ENCODE data around the gene TEKTIP1.
"Not testable (repeated sequence)": the region's sequence is repeated elsewhere in the genome, so short reads cannot be mapped to it uniquely, and the experiment has no call there.

TEKTIP1 gene

DNA sequence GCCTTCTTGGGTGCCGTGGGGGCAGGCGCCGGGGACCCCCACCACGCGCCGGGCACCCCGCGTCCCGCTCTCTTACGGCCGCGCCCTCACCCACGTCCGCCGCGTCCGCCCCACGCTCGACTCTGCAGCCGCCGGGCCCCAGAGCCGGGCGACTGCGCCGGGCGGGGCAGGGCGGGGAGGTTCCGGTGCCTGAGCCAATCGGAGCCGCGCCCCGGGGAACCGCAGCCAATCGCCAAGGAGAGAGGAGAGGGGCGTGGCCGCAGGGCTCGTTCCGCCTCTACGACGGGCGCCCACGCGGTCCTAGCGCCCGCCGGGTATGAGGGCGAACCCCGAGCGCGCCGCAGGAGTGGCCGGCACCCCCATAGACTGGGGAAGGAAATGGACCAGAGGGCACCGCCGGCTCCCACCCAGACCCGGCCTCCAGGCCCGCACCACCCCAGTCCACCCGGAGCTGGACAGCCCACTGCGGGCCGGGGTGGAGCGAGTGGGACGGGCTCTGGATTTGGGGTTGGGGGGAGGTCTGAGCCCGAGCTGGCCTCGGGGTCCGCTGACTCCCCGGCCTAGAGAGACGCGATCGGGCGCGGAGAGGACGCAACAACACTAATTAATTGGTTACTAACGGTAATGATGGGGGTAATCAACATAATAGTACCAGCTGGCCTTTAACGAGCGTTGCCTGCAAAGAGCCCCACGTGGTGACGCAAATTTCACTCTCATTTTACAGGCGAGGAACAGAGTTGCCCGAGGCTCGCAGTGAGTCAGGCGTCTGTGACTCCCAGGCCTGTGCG is 18.7 kb downstream of the TEKTIP1 start, which contains the start of gene MFSD12:
MFSD12 (minus strand) TSS at position 126 of the 788 bp plus-strand sequence. CDS start 183 bp downstream, outside the sequence.
- DNase-seq (ENCODE audit: low read depth in 2 of 2) = peak; percentile 87 to 94

DNA sequence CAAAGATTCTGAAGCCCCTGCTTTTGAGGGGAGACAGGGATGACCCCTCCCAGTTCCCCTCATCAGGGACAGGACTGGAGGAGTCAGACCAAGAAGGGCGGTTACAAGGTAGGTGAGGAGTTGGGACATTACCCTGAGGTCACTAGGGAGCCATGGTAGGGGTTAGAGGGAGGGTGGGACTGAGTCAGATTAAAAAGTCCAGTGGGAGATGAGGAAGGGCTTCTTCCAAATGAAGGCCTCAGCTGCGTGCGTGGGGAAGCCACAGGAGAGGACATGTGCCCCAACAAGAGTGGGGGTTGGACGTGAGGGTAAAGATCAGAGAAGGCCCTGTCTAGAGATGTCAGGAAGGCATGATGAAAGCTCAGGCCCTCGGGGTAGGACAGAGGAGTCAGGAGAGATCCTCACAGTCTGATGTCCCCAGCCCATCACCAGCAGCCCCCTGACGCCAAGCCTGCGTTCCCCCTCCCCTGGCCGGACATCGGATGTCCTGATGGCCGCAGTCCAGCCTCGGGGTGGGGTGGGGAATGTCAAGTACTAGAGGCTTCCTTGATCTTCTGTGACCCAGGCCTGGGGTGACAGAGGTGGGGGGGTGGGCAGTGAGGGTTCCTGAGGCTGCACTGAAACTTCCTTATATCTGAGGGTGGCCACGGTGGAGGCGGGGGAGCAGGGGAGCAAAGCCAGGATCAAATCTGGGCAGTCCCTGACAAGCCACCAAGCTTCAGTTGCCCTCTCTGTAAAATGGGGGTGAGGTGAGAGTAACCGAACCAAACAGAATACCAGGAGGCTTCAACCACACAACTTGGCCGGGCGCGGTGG is 24.9 kb downstream of the TEKTIP1 start:
- no peak for DNase-seq (ENCODE audit: low read depth in 2 of 2)

GRCh38 chr19:3565139-3565538 is 26.2 kb downstream of the TEKTIP1 start:
- no peak for DNase-seq (ENCODE audit: low read depth in 2 of 2)

DNA sequence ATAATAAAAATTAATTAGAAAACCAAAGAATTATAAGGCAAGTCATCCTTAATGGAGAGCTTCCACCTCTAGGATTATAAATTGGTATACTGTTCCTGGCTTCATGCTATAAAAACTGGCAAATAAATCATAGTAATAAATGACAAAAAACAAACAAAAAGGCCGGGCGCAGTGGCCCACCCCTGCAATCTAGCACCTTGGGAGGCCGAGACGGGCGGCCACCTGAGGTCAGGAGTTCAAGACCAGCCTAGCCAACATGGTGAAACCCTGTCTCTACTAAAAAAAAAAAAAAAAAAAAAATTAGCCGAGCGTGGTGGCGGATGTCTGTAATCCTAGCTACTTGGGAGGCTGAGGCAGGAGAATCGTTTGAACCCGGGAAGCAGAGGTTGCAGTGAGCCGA is 31.1 kb downstream of the TEKTIP1 start:
- DNase-seq (ENCODE audit: low read depth in 2 of 2) = not testable (repeated sequence)

- DNase-seq (ENCODE audit: low read depth in 2 of 2) = no peak
Measured at GRCh38 chr19:3570606-3571011, 31.6 kb downstream of the TEKTIP1 start.

DNA sequence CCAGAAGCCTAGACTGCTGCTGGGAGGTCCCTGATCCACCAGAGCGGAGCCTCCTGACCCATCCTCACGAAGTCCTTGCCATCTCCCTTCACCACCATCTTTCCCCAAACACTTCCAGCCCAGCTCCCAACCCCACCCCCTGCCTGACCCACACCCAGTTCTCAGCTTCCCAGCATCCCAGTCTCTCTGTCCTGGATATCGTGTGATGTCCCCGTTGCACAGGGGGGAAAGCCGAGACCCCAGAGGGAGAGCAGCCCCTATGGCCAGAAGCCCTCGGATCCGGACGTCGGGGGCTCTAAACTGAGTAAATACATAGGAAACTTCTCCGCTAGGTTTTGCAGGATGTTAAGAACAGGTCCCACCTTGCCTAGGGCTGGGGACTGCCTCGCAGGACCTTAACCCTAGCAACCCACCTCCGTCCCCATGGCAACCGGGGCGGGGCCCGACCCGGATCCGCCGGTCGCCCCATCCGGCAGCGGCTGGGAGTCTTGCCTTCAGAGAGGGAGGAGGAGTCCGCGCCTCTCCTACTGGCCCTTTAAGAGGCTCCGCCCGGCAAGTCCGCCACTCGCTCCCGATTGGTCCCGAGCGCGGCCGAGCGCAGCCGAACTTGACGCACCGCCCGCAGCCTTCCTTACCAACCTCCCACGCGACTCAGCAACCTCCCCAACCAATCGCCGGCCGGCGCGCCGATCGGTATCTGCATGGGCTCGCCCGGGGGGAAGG is 33.3 kb downstream of the TEKTIP1 start:
- DNase-seq (ENCODE audit: low read depth in 2 of 2) = peak; percentile 99 to 100

DNA sequence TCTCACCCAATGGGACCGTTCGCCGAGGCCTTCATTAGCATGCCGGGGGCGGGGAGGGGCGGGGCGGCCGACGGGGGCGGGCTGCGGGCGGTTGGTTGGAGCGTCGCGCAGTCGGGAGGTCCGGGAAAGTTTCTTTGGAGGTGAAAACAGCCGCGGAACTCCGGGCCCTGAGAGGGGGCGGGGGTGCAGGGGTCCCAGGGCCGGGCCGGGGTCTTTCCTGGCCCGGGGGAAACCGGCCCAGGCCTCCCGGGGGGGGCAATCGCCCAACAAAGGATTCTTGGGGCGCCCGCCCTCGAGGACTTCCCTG is 33.8 kb downstream of the TEKTIP1 start, which contains the start of gene HMG20B:
HMG20B (plus strand) TSS at position 90 of the 307 bp plus-strand sequence. CDS start 366 bp downstream, outside the sequence.
- DNase-seq (ENCODE audit: low read depth in 2 of 2) = no peak

DNA sequence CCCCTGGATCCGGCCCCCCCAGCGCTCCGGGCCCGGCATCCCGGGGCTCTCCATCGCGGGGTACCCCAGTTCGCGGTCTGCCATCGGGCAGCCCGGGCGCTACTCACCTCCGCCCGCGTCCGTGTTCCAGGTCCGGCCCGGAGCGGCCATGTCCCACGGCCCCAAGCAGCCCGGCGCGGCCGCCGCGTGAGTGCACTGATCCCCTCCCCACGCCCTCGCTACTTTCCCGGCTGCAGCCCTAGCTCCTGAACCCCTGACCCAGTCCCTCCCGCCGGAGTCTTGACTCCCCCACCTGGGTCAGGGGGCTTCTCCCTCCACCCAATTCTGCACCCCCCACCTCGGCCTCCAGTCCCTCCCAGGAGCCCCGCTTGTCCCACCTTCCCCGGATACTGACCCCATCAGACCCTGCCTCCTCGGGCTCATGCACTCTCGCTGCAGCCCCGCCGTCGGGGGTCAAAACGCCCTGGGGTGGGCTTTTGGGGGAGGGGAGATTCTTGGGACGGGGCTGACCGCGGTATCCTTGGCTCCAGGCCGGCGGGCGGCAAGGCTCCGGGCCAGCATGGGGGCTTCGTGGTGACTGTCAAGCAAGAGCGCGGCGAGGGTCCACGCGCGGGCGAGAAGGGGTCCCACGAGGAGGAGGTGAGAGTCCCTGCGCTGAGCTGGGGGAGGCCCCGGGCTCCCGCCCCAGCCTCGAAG is 34.3 kb downstream of the TEKTIP1 start:
- no peak for DNase-seq (ENCODE audit: low read depth in 2 of 2)

GRCh38 chr19:3573858-3574637 is 35.1 kb downstream of the TEKTIP1 start:
- peak; percentile 63 to 67 for DNase-seq (ENCODE audit: low read depth in 2 of 2)

GRCh38 chr19:3575260-3575741 is 36.3 kb downstream of the TEKTIP1 start:
- DNase-seq (ENCODE audit: low read depth in 2 of 2) = no peak

DNA sequence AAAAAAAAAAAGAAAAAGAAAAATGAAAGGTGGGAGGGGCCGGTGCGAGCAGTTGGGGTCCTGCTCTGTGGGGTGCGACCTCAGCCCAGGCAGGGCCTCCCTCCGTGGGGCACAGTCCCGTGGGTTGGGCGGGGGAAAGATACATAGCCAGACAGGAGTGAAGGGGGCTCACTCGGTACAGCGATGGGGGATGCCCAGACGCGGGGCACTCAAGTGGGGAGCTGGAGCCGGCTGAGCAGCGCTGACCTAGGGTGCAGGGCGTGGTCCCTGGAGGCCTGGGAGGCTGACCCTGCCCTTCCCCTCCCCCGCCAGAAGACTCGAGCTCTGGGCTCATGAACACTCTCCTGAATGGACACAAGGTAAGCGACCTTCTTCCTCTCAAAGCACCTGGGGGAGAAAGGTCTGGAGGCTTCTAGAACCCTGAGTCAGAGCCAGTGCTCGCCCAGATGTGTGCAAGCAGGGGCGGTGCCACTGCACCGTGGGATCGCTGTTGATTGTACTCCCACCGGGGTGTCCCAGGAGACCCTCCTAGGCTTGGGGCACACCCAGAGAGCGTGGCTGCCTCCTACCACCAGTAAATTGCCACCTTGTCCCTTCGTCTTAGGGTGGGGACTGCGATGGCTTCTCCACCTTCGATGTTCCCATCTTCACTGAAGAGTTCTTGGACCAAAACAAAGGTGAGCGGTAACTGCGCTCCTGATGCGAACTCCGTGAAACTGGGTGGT is 37.1 kb downstream of the TEKTIP1 start:
- no peak for DNase-seq (ENCODE audit: low read depth in 2 of 2)

GRCh38 chr19:3576696-3577443 is 37.9 kb downstream of the TEKTIP1 start:
- no peak for DNase-seq (ENCODE audit: low read depth in 2 of 2)

DNA sequence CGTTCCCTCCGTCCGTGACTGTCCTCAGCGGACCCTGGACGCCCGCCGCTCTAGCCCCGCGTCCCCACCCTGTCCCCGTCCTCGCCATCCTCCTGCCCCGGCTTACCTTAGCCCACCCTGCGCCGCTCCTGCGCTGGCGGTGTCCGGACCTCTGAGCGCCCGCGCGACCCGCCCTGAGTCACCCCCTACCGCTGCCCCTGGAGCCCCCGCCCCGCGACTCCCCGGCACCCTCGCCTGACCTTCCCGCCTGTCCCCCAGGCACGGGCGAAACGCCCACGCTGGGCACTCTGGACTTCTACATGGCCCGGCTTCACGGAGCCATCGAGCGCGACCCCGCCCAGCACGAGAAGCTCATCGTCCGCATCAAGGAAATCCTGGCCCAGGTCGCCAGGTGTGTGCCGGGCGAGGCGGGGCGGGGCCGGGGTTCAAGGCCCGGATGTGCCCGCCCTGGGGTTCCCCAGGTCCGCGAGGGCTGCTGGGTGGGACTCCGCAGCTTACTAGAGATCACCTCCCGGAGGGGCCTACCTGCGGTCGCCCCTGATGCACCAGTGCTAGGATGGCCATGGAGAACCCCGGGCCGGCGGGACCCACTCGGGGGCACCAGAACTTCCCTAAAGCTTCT is 38.9 kb downstream of the TEKTIP1 start:
- no peak for DNase-seq (ENCODE audit: low read depth in 2 of 2)

DNA sequence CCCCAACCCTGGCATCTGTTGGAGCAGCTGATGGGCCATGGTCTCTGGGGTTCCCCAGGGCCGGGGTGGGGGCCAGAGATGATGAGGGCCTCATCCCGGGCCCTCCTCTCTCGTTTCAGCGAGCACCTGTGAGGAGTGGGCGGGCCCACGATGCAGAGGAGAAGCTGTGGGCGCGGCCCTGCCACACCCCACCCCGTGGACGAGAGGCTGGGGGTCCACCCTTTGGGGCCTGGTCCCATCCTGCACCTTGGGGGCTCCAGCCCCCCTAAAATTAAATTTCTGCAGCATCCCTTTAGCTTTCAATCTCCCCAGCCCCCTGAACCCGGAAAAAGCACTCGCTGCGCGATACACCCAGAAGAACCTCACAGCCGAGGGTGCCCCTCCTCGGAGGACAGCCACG is 39.4 kb downstream of the TEKTIP1 start:
- DNase-seq (ENCODE audit: low read depth in 2 of 2) = no peak

GRCh38 chr19:3580156-3580934 is 41.4 kb downstream of the TEKTIP1 start:
- DNase-seq (ENCODE audit: low read depth in 2 of 2) = no peak

DNA sequence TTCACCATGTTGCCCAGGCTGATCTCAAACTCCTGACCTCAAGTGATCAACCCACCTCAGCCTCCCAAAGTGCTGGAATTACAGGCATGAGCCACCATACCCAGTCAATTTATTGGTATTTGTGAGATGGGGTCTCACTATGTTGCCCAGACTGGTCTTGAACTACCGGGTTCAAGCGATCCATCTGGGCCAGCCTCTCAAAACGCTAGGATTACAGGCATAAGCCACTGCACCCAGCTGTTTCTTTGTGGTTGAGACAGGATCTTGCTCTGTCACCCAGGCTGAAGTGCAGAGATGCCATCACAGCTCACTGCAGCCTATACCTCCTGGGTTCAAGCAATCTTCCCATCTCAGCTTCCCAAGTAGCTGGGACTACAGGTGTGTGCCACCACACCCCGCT is 42.8 kb downstream of the TEKTIP1 start:
- DNase-seq (ENCODE audit: low read depth in 2 of 2) = not testable (repeated sequence)

DNA sequence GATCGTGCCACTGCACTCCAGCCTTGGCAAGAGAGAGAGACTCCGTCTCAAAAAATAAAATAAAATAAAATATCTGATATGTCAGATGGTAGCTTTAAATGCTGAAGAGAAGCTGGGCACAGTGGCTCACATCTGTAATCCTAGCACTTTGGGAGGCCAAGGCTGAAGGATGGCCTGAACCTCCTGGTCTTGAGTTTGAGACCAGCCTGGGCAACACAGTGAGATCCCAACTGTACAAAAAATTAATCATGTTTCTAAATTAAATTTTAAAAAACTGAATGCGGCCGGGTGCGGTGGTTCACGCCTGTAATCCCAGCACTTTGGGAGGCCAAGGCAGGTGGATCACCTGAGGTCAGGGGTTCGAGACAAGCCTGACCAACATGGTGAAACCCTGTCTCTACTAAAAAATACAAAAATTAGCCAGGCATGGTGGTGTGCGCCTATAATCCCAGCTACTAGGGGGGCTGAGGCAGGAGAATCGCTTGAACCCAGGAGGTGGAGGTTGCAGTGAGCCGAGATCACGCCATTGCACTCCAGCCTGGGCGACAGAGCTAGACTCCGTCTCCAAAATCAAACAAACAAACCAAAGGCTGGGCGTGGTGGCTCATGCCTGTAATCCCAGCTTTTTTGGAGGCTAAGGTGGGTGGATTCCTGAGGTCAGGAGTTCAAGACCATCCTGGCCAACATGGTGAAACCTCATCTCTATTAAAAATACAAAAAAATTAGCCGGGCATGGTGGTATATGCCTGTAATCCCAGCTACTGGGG is 45.2 kb downstream of the TEKTIP1 start:
- not testable (repeated sequence) for DNase-seq (ENCODE audit: low read depth in 2 of 2)
